ENCODE results near the gene GAST. TPM values are rescaled to one million over a fixed set of nuclear protein-coding genes. Genes with fewer than 3 reads are reported as not detected.
"Not testable (repeated sequence)": the region's sequence is repeated elsewhere in the genome, so short reads cannot be mapped to it uniquely, and the experiment has no call there.

The GAST gene
- total RNA-seq, 1 donor from 2014 or later, result not detected

GRCh38 chr17:41697122-41697962 lies 14.8 kb upstream of the GAST start:
- intact Hi-C loops (cut with DNase I), result no loop called here
- Histone ChIP-seq H3K27ac (peak overlapping the region; percentile 39), H3K36me3 (peaks cover 33% of the 10 kb centered on the region), H3K4me3 (no peak overlapping the region), H3K27me3 (ENCODE audit: low read depth) (no peaks in the 10 kb centered on the region), H3K4me1 (peaks cover 27% of the 10 kb centered on the region), H3K9me3 (no peaks in the 10 kb centered on the region)
- TF ChIP-seq CTCF (IDR thresholded peaks at IDR 0.05), result no peak
- DNase-seq, result peak; percentile 65
- peak; percentile 44 to 78 for ATAC-seq

GRCh38 chr17:41700843-41701242 lies 11.3 kb upstream of the GAST start:
- H3K4me3 ChIP-seq; intact Hi-C loops (cut with DNase I); ATAC-seq; H3K27me3 ChIP-seq (ENCODE audit: low read depth); H3K27ac ChIP-seq; DNase-seq; H3K9me3 ChIP-seq; H3K36me3 ChIP-seq: not testable (repeated sequence)
- peaks cover 20% of the 10 kb centered on the region for H3K4me1 ChIP-seq

GRCh38 chr17:41702712-41703111 lies 9.4 kb upstream of the GAST start:
- peaks cover under 1% of the 10 kb centered on the region for H3K4me1 ChIP-seq
- H3K4me3 ChIP-seq, result no peak overlapping the region
- ATAC-seq (no peak), DNase-seq (no peak)
- no peak for TF ChIP-seq CTCF (IDR thresholded peaks at IDR 0.05)
- intact Hi-C loops (cut with DNase I), result no loop called here
- H3K27ac ChIP-seq, result no peak overlapping the region
- no peaks in the 10 kb centered on the region for H3K36me3 ChIP-seq
- no peaks in the 10 kb centered on the region for H3K27me3 ChIP-seq (ENCODE audit: low read depth)
- H3K9me3 ChIP-seq, result no peaks in the 10 kb centered on the region

- TF ChIP-seq CTCF (IDR thresholded peaks at IDR 0.05), result no peak
- no peaks in the 10 kb centered on the region for H3K36me3 ChIP-seq
- ATAC-seq (no peak), DNase-seq (no peak)
- H3K27ac ChIP-seq, result no peak overlapping the region
- H3K4me3 ChIP-seq, result no peak overlapping the region
- H3K4me1 ChIP-seq, result no peaks in the 10 kb centered on the region
- H3K27me3 ChIP-seq (ENCODE audit: low read depth), result no peaks in the 10 kb centered on the region
- no peaks in the 10 kb centered on the region for H3K9me3 ChIP-seq
- intact Hi-C loops (cut with DNase I), result no loop called here
Measured at GRCh38 chr17:41705271-41705991, 6.7 kb upstream of the GAST start.

GRCh38 chr17:41707803-41708669 lies 4.1 kb upstream of the GAST start:
- intact Hi-C loops (cut with DNase I), result no loop called here
- no peaks in the 10 kb centered on the region for H3K4me1 ChIP-seq
- DNase-seq (no peak), ATAC-seq (no peak)
- no peak overlapping the region for H3K4me3 ChIP-seq
- H3K27ac ChIP-seq, result no peak overlapping the region
- H3K27me3 ChIP-seq (ENCODE audit: low read depth), result peaks cover 6% of the 10 kb centered on the region
- TF ChIP-seq CTCF (IDR thresholded peaks at IDR 0.05), result no peak
- H3K9me3 ChIP-seq, result no peaks in the 10 kb centered on the region
- H3K36me3 ChIP-seq, result no peaks in the 10 kb centered on the region

Measured in lower lobe of right lung (tissue), 2 donors.